HG03039 (cell line): ENCODE data around the gene ODF2.

Source experiments
- ATAC-seq: cut with Tn5 transposase; IDR thresholded peaks from one replicate; pipeline ENCODE4 v1.9.1; 2021; ENCODE audit warnings: mild to moderate bottlenecking, moderate library complexity; ENCODE audit not compliant: unreplicated experiment

Gene ODF2

GRCh38 chr9:128523199-128523925, 67.6 kb downstream of the ODF2 start:
- no peak for ATAC-seq

DNA sequence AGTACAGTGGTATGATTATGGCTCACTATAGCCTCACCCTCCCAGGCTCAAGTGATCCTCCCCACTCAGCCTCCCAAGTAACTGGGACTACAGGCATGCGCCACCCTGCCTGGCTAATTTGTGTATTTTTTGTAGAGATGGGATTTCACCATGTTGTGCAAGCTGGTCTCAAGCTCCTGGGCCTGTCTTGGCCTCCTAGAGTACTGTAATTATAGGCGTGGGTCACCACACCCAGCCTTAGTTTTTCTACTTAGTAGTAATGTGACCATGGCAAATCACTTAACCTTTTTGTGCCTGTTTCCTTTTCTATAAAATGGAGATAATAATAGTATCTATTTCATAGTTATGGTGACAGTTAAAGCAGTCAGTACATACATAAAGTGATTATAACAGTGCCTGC, 70.9 kb downstream of the ODF2 start:
- no peak for ATAC-seq

GRCh38 chr9:128528445-128529160, 72.8 kb downstream of the ODF2 start:
- no peak for ATAC-seq

DNA sequence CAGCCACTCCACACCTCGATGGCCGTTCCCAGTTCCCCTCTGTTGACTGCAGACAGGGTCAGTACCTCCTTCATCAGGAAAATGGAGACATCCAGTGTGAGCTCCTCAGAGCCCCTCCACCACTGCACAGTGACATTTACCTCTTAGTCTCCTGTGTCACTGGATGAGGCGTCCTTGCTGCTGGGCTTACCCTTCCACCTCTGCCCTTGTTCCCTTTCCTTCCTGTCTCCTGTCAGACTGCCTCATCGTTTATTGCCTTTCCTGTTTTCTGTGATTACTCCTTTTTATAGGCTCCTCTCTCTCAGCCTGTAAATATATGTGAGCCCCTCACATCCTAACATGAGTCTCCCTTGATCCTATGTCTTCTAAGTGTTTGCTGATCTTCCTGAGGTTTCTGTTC, 73.4 kb downstream of the ODF2 start:
- no peak for ATAC-seq

DNA sequence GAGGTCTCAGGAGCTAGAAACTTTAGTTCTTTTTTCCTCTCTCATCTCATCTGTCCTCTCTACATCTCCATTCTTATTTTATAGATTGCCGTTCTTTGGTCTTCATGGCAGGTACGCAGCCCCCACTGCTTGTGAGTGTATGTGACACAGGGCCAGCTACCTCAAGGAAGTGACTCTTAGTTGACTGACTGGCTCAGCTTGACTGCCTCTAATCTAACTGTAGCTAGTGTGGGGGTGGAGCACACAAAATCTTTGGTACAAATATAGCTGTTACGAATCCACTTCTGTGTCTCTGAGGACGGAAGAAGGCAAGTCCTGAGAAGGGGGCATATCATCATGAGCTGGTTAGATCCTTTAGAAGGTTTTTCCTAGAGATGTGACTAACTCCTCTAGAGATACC, 76.8 kb downstream of the ODF2 start:
- ATAC-seq = no peak

DNA sequence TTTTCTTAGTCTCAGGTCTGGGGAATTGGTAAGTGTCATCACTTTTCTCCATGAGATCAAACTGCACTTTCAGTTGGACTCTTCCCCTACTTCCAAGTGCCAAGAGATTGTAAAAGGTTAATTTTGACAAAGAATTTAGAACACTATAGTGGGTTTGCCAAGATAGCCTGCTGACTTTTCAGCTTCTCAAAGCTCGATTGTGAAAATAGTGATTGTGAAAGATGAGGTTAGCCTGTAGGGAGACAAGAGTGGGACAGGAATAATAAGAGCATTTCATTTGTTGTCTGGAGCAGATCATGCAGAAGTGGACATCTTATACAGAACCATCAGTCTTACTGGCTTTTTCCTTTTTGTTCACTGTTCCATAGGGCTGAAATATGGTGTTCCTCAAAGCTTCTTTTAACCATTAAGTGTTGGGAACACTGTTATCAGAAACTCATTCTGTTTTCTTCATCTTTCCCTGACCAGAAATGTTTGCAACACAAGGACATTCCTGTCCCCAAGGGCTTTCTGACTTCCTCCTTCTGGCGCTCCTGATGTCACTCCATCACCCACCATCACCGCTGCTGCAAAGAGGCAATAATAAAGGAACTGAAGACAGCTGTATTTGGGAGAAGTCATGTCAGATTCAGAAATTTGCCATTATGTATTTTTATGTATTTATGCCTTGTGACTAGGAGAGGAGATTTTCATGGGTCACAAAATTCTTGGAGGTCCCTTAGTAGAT, 85.0 kb downstream of the ODF2 start:
- no peak for ATAC-seq

- ATAC-seq = no peak
Observed at GRCh38 chr9:128546504-128546903, 90.7 kb downstream of the ODF2 start.

DNA sequence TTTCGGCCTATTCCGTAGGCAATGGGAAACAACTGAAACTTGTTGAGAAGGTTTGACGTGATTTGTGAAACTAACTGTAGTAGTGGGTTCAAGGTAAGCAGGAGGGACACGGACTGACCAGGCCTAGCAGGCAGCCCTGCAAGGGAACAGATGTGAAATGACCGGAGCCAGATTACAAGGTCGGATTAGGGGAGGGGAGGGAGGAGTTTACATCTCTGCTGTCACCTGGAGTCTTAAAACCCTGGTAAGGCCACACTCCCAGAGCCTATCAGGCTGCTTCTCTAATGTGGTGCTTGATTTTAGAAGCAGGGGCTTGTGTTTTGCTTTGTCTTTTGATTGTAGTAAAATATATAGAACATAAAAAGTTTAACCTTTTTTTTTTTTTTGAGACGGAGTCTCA, 93.1 kb downstream of the ODF2 start:
- no peak for ATAC-seq

DNA sequence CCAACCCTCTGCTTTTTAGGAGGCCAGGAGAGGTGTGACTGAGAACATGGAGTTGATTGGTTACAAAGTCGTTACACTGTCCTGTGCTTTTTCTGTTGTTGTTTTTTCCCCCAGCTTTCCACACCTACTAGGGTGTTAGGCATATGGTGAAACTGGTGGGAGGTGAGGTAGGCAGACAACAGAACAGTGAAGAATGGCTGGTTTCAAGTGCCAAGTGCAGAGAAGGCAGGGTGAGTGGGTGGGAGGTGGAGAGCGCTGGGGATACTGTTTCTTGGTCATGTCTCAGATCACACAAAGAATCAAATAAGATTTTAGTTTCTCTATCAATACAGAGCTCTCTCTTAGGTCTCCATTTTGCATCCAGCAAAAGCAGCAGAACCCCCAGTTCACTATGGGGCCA, 94.4 kb downstream of the ODF2 start:
- no peak for ATAC-seq
